EL (cell line): Measurements from ENCODE around the gene ITSN1.
A peak's percentile ranks its signal among the peaks of the same experiment; 100 is the strongest.
"Not testable (repeated sequence)": the region's sequence is repeated elsewhere in the genome, so short reads cannot be mapped to it uniquely, and the experiment has no call there.

Source experiments
- DNase-seq: peaks from one replicate; pipeline ENCODE4 v3.0.0-alpha.2; 2016

Gene ITSN1

DNA sequence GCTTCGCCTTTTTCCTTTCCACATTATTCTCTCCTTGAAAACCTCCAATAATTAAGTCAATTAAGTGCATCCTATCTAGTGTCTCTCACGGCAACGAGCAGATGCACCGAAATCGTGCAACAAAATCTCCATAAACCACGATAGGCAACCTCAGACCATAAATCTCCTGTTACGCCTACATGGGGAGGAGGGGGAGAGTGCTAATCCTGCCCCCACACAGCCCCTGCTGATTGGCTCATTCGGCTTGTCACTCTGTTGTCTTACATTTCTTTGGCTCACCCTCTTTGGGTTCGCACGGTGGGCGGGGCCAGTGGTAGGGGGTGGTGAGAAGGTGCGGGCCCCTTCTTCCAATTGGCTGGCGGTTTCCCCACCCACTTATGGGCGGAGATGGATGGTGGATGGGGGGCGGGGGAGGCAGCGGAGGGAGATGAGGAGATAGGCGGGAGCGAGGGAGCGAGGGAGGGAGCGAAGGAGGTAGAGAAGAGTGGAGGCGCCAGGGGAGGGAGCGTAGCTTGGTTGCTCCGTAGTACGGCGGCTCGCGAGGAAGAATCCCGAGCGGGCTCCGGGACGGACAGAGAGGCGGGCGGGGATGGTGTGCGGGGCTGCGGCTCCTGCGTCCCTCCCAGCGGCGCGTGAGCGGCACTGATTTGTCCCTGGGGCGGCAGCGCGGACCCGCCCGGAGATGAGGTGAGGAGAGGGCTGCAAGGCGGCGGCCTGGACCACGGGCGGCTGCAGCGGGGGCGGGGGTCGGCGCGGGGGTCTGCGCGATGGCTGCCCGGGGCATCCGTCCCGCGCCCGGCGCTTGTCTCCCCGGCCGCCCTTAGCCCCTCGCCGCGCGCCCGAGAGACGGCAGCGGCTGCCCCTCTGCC lies at the start of gene ITSN1:
Gene ITSN1 (plus strand): TSS at position 475 of the 869 bp plus-strand sequence. CDS start 76,328 bp downstream, outside the sequence.
- DNase-seq: peak; percentile 100

DNA sequence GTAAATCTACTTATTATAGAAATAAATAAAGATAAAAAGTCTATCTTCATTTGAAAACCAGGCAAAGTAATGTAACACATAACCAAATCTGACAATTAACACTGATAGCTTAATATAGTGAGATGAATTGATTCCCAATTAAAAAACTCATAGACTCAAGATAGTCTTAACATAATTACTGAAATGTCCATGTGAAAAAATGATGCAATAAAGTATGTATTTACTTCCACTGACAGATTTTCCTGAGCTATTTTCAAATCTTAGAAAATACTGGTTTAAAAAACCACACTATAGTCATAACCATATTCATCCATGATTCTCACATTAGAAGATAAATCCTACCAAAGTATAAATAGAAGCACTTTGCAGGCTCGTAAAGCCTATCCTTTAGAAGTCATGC lies 44.2 kb upstream of the ITSN1 start:
- DNase-seq: no peak

DNA sequence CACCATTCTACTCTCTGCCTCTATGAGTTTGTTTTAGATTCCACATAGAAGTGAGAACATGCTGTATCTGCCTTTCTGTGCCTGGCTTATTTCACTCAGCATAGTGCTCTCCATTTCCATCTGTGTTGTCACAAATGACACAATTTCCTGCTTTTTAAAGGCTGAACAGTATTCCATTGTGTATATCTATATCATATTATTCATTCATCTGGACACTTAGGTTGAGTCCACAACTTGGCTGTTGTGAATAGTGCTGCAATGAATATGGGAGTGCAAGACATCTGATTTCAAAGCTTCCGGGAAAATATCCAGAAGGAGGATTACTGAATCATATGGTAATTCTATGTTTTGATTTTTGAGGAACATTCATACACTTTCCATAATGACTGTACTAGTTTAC lies 33.7 kb upstream of the ITSN1 start:
- DNase-seq: no peak

DNA sequence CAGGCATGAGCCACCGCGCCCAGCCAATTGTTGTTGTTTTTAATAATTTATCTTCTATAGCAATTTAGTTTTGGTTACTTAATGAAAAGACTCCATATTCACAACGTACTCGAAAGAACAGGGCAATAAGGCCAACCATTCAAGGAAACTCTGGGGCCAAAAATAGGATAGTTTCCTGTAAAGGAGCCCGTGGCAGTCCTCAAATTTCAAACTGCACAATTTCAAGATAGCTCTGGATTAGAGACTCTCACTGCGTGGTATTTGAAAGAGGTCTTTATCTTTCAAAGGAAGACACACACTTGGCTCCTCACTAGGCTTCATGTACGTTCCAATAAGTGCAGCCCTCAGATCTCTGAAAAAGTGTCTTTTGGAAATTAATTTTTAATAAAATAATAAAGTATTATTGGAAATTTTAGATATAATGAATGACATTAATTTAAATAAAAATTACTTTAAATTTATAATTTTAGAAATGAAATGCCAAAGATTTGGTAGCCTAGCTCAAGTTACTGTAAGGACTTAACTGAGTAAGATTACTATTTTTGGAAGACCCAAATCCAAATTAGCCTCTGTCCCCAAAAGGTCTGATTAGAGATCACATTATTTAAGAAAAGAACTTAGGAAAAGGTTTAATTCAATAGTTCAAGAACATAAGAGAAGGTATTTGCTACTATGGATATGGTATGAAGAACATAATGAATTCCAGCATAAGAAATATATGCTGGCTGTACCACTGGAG lies 31.1 kb upstream of the ITSN1 start:
- no peak for DNase-seq

DNA sequence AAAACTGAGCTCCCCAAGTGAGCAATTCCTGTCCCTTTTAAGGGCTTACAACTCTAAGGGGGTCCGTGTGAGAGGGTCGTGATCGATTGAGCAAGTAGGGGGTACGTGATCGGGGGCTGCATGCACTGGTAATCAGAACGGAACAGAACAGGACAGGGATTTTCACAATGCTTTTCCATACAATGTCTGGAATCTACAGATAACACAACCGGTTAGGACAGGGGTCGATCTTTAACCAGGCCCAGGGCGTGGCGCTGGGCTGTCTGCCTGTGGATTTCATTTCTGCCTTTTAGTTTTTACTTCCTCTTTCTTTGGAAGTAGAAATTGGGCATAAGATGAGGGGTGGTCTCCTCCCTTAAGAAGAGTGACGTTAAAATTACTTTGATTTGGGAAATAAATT lies 24.7 kb upstream of the ITSN1 start:
- DNase-seq: not testable (repeated sequence)

DNA sequence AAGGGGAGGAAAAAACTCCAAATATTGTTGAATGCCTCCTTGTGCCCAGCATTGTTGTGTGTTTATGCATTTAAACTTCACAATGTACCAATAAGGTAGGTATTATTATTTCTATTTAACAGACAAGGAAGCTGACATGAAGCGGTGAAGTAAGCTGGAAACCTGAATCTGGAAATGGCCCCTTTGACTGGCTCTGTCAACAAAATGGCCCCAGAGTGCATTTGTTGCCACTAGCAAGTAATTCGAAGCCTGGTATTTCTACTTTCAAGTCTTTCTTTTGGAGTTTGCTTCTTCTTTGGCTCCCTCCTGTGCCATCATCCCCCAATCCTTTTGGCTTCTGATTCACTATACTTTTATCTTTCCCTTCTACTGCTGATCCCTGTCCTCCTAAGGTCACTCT lies 23.9 kb upstream of the ITSN1 start:
- no peak for DNase-seq

DNA sequence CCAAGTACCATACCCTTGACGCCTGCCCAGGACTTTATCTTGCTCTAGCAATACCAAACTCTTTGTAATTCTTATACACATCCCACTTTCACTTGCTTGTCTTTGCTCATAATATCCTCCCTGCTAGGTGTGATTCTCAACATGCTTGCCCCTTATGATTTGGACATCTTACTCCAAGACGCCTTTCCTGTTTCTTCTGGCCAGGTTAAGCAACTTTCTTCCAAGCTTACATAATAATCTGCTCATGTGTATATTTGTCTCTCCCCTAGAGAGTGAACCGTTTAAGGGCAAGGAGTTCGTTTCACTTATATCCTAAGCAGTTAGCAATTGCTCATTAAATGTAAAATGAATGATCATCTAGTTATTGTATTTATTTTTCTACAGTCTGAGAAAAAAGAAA lies 22.6 kb upstream of the ITSN1 start:
- no peak for DNase-seq

DNA sequence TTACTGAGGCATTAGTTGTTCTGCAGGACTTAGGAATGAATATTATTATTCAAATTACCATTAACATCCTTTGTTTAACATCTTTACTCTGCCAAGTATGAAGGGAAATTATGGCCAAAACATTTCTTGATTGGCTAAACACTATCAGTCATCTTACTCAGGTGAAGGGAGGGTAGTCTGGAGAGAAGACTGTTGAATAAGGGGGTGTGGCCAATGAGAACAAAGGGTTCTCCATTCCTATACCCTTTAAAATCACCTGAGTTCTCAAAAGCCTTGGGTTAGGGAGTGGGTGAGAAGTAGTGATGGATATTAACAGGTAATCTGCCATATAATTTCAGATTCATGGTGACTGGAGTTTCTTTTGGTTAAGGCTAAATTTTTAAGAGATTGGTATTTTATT lies 20.0 kb upstream of the ITSN1 start:
- no peak for DNase-seq

DNA sequence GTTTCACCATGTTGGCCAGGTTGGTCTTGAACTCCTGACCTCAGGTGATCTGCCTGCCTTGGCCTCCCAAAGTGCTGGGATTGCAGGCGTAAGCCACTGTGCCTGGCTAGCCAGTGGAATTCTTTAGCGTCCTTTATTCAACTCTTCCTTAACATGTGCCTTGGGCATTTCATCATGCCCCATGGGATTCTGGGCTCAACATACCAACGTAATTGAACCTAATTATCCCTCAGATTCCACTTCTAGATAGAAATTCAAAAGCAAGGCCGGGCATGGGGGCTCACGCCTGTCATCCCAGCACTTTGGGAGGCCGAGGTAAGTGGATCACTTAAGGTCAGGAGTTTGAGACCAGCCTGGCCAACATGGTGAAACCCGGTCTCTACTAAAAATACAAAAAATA lies 16.1 kb upstream of the ITSN1 start:
- DNase-seq: not testable (repeated sequence)

DNA sequence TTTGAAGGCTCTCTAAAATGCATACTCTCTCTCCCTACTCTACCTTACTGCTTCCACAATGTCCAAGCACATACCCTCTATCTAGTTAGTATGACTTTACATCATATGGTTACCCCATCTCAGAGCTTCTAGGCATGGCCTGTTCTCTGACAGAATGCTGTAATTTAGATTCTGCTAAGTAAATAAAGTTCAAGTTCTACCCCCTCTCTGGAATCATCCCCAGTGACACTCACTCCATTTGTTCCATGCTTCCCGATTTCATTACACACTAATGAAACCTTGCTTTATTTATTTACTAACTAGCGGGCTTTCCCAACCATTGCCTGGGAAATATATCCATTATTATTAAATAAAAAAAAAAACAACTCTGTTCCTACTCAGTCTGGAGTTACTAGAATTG lies 8.0 kb upstream of the ITSN1 start:
- no peak for DNase-seq

DNA sequence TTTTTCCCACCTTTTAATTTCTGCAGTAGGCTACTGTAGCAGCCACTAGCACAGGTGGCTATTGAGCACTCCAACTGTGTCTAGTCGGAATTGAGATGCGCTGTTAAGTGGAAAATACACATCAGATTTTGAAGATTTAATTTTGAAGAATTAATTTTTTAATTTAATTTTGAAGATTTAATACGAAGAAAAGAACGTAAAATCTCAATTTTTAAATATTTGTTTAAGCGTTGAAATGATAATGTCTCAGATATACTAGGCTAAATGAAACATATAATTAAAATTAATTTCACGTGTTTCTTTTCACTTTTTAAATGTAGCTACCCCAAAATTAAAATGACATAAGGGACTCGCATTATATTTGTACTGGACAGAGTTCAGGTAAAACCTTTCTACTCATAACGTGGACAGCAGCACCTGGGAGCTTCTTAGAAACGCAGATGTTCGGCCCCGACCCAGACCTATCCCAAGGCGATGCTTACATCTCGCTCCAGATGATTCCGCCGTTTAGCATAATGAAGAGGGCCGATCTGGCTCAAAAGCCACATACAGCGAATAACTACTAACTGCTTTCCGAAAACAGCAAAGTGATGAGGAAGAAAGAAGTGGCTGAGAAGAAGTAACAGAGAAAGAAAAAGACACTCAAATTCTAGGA lies 1.5 kb upstream of the ITSN1 start:
- peak; percentile 36 for DNase-seq

DNA sequence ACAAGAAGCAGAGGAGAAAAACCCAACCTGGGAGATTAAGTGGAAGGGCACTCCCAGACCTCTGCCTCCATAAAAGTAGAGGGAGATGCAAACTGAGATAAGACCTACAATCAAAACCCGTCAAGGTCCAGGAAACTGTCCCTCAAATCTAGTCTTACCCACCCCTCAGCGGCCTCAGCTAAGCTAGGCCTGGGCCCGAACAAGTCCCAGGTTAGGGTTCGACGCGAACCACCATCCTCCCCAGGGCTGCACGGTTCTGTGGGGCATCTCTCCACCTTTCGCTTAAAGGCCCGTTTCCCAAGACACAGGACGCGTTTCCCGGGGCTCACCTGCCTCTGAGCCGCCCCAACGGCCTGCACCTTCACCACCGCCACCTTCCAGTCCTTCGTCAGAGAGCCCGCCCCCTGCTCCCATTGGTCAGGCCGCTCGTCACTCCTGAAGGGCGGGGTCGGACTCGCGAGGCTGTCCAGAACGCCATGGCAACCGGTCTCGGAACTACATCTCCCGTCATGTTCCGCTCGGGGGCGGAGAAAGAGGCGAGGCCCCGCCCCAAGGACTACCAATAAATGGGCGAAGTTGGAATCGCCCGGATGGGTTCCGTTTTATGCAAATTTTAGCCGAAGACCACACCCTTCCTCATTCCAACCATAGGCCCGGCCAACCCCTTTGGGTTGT lies 812 bp upstream of the ITSN1 start, which contains the start of gene CRYZL1:
Gene CRYZL1 (minus strand): TSS at position 390 of the 675 bp plus-strand sequence. CDS start 10,190 bp downstream, outside the sequence.
- DNase-seq: peak; percentile 100

DNA sequence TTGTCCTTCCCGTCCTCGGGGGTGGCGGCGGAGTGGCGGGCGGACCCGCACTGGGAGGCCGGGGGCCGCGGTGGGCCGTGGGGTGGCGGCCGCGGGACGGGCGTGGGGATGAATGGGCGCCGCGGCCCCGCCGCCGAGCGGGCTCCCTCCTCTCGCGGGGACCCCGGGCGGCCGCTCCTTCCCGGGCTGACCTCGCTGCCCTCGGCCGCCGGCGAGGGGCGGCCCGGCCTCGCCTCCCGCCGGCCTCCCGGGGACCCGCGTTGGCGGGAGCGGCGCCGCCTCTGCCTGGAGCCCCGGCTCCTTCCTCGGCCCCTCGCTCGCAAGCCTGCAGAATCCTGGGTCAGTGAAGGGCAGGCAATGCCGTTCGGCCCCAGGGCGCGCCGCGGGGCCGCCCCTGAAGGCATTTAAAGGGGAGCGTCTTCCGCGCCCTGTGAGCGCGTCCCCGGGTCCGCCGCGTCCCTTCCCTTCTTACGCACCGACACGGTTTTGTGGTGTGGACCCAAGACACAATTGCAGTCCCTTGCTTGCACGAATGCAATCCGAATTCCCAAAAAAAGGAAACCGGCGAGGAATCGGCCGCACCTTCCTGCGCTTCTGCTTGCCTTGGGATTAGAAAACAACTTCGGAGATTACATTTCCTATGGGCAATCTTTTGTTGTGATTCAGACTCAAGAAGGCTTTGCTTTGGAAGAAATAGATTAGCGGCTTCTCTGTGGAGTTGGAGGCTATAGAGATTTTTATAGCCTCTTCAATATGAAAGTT lies 776 bp downstream of the ITSN1 start:
- DNase-seq: peak; percentile 45

DNA sequence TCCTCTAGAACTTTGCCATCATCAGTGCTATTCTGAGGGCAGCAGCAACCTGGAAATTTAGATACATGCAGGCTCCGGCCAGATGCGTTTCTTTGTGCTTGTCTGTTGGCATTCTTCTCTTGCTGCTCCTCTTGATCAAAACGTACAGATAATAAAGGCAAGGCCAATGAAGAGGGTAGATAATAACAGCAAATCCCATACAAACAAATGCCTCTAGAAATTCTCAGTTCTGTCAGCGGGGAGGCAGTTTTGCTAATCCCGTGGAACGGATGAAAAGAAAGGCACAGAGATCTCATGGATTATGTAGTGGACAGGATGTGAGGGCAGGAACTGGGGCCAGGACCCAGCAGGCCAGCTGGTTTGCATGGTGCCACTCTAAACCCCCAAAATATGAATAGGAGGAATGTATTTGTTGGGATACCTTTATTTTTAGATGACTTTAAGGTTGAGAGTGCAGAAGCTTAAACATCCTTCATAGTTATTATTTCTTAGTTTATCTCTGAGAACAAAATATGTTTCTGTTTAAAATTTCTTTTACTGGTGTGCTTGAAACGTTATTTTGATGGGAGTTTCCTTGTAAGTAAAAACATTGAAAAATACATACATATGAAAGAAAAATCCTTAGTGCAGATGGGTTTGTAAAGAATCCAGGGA lies 1.5 kb downstream of the ITSN1 start:
- DNase-seq: peak; percentile 51

DNA sequence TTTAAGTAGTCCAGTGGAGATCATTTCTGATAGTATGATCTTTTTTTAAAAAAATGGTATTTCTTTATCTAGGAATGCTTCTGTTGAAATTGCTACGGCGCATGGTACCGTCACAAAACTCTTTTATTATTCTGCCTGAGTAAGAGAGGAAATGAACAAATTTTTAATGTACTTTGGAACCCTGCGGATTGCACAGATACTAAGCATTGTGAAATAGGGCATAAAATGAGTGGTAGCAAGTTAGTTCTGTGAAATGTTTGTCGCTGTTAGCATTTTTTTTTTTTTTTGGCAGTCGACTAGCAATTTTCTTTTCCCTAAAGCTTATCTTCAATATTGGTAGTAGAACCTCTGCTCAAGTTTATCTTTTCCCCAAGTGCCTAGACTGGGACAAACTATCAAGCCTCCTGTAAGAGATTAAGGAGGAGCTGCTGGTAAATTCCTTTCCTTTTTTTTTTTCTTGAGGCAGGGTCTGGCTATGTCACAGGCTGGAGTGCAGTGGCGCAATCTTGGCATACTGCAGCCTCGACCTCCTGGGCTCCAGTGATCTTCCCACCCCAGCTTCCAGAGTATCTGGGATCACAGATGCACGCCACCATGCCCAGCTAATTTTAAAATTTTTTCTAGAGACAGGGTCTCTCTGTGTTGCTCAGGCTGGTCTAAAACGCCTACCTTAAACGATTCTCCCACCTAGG lies 2.2 kb downstream of the ITSN1 start:
- DNase-seq: peak; percentile 59

DNA sequence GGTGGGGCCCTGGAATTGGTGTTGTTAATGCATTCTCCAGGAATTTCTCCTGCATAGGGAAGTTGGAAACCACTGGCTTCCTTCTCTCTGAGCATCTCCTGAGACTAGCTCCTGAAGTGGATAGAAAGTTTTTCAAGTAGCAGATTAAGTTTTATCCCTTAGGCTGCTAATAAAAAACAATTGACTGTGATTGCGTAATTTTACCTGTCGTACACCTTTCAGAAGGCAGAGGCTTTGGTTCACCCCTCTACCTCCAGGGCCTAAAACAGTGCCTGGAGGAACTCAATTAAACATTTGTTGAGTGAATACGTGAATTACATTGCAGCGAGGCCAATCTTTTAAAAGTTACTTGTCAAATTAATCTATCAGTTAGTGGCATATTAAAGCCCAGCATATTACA lies 3.4 kb downstream of the ITSN1 start:
- no peak for DNase-seq

DNA sequence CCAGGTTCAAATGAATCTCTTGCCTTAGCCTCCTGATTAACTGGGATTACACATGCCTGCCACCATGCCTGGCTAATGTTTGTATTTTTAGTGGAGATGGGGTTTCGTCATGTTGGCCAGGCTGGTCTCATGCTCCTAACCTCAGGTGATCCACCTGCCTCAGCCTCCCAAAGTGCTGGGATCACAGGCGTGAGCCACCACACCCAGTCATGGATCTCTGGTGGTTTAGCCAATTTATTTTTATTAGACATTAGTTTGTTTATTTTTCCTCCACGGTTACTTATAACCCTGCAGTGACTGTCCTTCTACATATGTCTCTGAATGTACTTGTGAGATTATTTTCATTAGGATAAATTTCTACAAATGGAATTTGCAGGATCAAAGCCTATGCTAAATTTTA lies 5.3 kb downstream of the ITSN1 start:
- no peak for DNase-seq

DNA sequence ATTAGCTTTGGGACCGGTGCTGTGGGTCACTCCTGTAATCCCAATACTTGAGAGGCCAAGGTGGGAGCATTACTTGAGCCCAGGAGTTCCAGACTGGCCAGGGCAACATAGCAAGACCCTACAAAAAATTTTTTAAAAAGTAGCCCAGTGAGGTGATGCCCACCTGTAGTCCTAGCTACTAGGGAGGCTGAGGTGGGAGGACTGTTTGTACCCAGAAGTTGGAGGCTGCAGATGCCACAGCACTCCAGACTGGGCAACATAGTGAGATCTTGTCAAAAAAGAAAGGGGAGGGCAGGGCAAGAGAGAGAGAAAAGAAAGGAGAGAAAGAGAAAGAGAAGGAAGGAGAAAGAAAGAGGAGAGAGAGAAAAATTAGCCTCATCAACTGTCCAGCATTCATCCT lies 6.3 kb downstream of the ITSN1 start:
- no peak for DNase-seq

DNA sequence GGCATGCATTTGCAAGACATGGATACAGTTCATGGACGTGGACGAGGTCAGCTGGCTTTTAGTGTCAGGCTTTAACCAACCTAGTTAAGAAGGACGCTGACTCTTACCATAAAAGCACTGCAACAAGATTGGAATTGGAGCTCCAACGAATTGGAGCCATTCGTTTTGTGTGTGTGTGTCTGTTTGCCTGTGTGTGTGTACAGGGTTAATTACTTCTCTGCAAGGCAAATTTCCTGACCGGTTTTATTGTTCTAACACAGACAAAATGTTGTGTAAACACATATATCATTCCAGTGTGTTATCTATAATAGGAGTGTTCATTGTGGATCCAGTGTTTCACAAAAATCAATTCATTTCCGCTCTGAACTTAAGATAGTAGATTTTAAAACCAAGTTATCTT lies 7.9 kb downstream of the ITSN1 start:
- DNase-seq: no peak

DNA sequence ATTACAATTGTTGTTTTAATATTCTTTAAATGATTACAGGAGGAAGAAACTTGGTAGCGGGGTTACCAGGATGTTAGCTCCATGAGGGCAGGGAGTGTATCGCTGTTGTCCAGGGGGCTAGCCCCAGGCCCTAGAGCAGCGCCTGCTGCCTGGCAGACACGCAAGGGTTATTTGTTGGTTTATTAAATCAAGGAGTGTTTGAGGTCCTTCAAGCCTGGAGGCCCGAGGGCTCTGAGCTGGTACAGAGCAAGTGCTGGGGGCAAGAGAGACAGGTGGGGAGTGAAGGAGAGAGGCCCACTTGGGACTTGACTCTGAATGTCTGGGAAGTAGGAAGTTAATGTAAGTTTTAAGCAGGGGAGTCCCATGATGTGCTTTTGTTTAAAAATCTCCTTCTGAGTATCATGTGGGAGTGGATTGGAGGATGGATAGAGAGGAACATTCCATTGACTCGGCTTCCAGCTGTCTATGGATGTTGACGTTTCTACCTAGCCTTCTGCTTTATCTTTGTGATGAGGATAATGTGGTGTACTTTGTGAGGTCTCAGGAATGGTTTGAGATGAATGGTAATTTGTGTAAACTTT lies 8.7 kb downstream of the ITSN1 start:
- no peak for DNase-seq
